Central memory CD8-positive, alpha-beta T cell (primary cell): Measurements from ENCODE around the gene UACA.
A peak's percentile ranks its signal among the peaks of the same experiment; 100 is the strongest.

ENCODE experiments used
- ATAC-seq: fragments of 150-1000 bp; cut with Tn5 transposase; replicated peaks from 2 replicates; pipeline ENCODE4 v1.10.0; 2022; ENCODE audit warnings: mild to moderate bottlenecking, moderate FRiP score, moderate number of reproducible peaks; ENCODE audit not compliant: poor library complexity, severe bottlenecking; ENCODE audit errors: extremely low read depth
- DNase-seq, 2 donors: peaks; one replicate each; pipeline ENCODE4 v3.0.0; 2021; ENCODE audit warnings: low spot score in 2 of 2
- H3K27ac Mint-ChIP-seq: one replicate; pipeline ENCODE4 v1.8.0; 2022; ENCODE audit warnings: low read depth, mild to moderate bottlenecking, moderate library complexity, mixed read lengths
- H3K27me3 Mint-ChIP-seq: one replicate; pipeline ENCODE4 v1.8.0; 2022; ENCODE audit warnings: mixed read lengths
- H3K36me3 Mint-ChIP-seq: one replicate; pipeline ENCODE4 v1.8.0; 2022; ENCODE audit warnings: mild to moderate bottlenecking, moderate library complexity, mixed read lengths; ENCODE audit not compliant: insufficient read depth
- H3K4me1 Mint-ChIP-seq: one replicate; pipeline ENCODE4 v1.8.0; 2022; ENCODE audit warnings: mixed read lengths
- H3K4me3 Mint-ChIP-seq: one replicate; pipeline ENCODE4 v1.8.0; 2022; ENCODE audit warnings: mild to moderate bottlenecking, moderate library complexity, mixed read lengths
- H3K9me3 Mint-ChIP-seq: one replicate; pipeline ENCODE4 v1.8.0; 2022; ENCODE audit warnings: mixed read lengths

UACA gene

GRCh38 chr15:70613271-70613670 lies 150.1 kb downstream of the UACA start:
- Mint-ChIP-seq H3K27ac (no peak overlapping the region), H3K27me3 (peaks cover 54% of the 10 kb centered on the region), H3K4me3 (no peak overlapping the region), H3K9me3 (no peaks in the 10 kb centered on the region), H3K36me3 (peaks cover 1% of the 10 kb centered on the region), H3K4me1 (no peaks in the 10 kb centered on the region)
- DNase-seq (no peak), ATAC-seq (no peak)

GRCh38 chr15:70611286-70611685 lies 152.1 kb downstream of the UACA start:
- peaks cover 35% of the 10 kb centered on the region for H3K27me3 Mint-ChIP-seq
- H3K27ac Mint-ChIP-seq = no peak overlapping the region
- no peaks in the 10 kb centered on the region for H3K4me1 Mint-ChIP-seq
- no peaks in the 10 kb centered on the region for H3K9me3 Mint-ChIP-seq
- H3K4me3 Mint-ChIP-seq = no peak overlapping the region
- ATAC-seq (no peak), DNase-seq (no peak)
- peaks cover 1% of the 10 kb centered on the region for H3K36me3 Mint-ChIP-seq

- Mint-ChIP-seq H3K9me3 (no peaks in the 10 kb centered on the region), H3K27ac (no peak overlapping the region)
These were observed 152.8 kb downstream of the UACA start for GRCh38 chr15:70610541-70610940.

GRCh38 chr15:70609889-70610288 lies 153.5 kb downstream of the UACA start:
- DNase-seq (peak in 1 of 2 donors; percentile 6), ATAC-seq (no peak)
- Mint-ChIP-seq H3K9me3 (no peaks in the 10 kb centered on the region), H3K4me3 (no peak overlapping the region), H3K27me3 (peaks cover 21% of the 10 kb centered on the region), H3K36me3 (peaks cover 1% of the 10 kb centered on the region), H3K27ac (no peak overlapping the region), H3K4me1 (no peaks in the 10 kb centered on the region)

More at GRCh38 chr15:70610541-70610940, 152.8 kb downstream of the UACA start:
- DNase-seq (no peak), ATAC-seq (no peak)
- H3K27me3 Mint-ChIP-seq = peaks cover 27% of the 10 kb centered on the region
- peaks cover 1% of the 10 kb centered on the region for H3K36me3 Mint-ChIP-seq
- H3K4me3 Mint-ChIP-seq = no peak overlapping the region
- no peaks in the 10 kb centered on the region for H3K4me1 Mint-ChIP-seq

- H3K27ac Mint-ChIP-seq = no peak overlapping the region
- H3K9me3 Mint-ChIP-seq = no peaks in the 10 kb centered on the region
- H3K4me1 Mint-ChIP-seq = no peaks in the 10 kb centered on the region
- ATAC-seq = no peak
- H3K27me3 Mint-ChIP-seq = peaks cover 3% of the 10 kb centered on the region
- H3K4me3 Mint-ChIP-seq = no peak overlapping the region
- peaks cover 1% of the 10 kb centered on the region for H3K36me3 Mint-ChIP-seq
- no peak for DNase-seq
These were observed 155.2 kb downstream of the UACA start for GRCh38 chr15:70608144-70608543.

GRCh38 chr15:70605606-70606410 lies 157.6 kb downstream of the UACA start:
- Mint-ChIP-seq H3K4me3 (no peak overlapping the region), H3K27me3 (no peaks in the 10 kb centered on the region), H3K27ac (no peak overlapping the region), H3K9me3 (no peaks in the 10 kb centered on the region), H3K36me3 (no peaks in the 10 kb centered on the region), H3K4me1 (no peaks in the 10 kb centered on the region)
- ATAC-seq = no peak
- DNase-seq = peak in 1 of 2 donors; percentile 10

GRCh38 chr15:70604666-70605315 lies 158.6 kb downstream of the UACA start:
- Mint-ChIP-seq H3K9me3 (no peaks in the 10 kb centered on the region), H3K4me3 (no peak overlapping the region)
- DNase-seq = peak in 1 of 2 donors; percentile 9

More at GRCh38 chr15:70604666-70605315, 158.6 kb downstream of the UACA start:
- H3K36me3 Mint-ChIP-seq = no peaks in the 10 kb centered on the region
- ATAC-seq = no peak
- H3K27ac Mint-ChIP-seq = no peak overlapping the region
- H3K27me3 Mint-ChIP-seq = no peaks in the 10 kb centered on the region
- H3K4me1 Mint-ChIP-seq = no peaks in the 10 kb centered on the region
